B cell (primary cell): ENCODE data around the gene PLA2G2D. TPM values are rescaled to one million over a fixed set of nuclear protein-coding genes. Genes with fewer than 3 reads are reported as not detected.

Source experiments
- ATAC-seq: fragments of 200-7000 bp; cut with Tn5 transposase; one replicate; pipeline ENCODE4 v1.10.0; 2021; ENCODE audit warnings: low read depth, mild to moderate bottlenecking, moderate number of reproducible peaks, moderate library complexity
- CTCF ChIA-PET: fragments of 350-600 bp; sonication (Branson Sonifier 250); formaldehyde crosslinking; loops from one replicate; lab custom pipeline; 2021; ENCODE audit warnings: antibody characterized with exemption, inconsistent platforms; lab: Charles Lee
- POLR2A ChIA-PET: fragments of 350-600 bp; sonication (Branson Sonifier 250); formaldehyde crosslinking; loops from one replicate; lab custom pipeline; 2021; ENCODE audit warnings: antibody characterized with exemption; lab: Charles Lee
- DNase-seq: peaks from one replicate; pipeline ENCODE4 v3.0.0; 2013
- H2AFZ ChIP-seq: 2 replicates; pipeline ENCODE4 v1.6.1; 2012; ENCODE audit warnings: mild to moderate bottlenecking, low read depth, low read length; ENCODE audit not compliant: insufficient read depth, poor library complexity, severe bottlenecking
- H3K27ac ChIP-seq, 2 donors: 1 replicate in 1 of 2; 2 replicates in 1 of 2; pipeline ENCODE4 v1.5.1; 2012 to 2013; ENCODE audit warnings: low read length in 2 of 2, mild to moderate bottlenecking in 2 of 2, moderate library complexity in 1 of 2
- H3K27me3 ChIP-seq, 4 experiments: fragments of 200-600 bp in 1 of 4; sonication (generic) in 1 of 4; replicated peaks in 1 of 4; 1 replicate in 2 of 4; 2 replicates in 2 of 4; pipeline versions ENCODE4 v1.6.1 to v1.7.0; 2013 to 2016; ENCODE audit warnings: low read length in 3 of 4, mild to moderate bottlenecking in 2 of 4, mixed read lengths in 1 of 4, moderate library complexity in 1 of 4; ENCODE audit not compliant: insufficient read depth in 4 of 4, control insufficient read depth in 3 of 4; ENCODE audit errors: control extremely low read depth in 1 of 4
- H3K36me3 ChIP-seq, 2 experiments: replicated peaks in 1 of 2; 1 replicate in 1 of 2; 2 replicates in 1 of 2; pipeline versions ENCODE4 v1.6.1 to v1.7.1; 2013; ENCODE audit warnings: low read length in 1 of 2; ENCODE audit not compliant: insufficient read depth in 2 of 2, control insufficient read depth in 1 of 2; ENCODE audit errors: control extremely low read depth in 1 of 2, extremely low read depth in 1 of 2
- H3K4me1 ChIP-seq, 2 donors: fragments of 200-600 bp in 1 of 2; sonication (generic) in 1 of 2; 1 replicate in 1 of 2; 2 replicates in 1 of 2; pipeline versions ENCODE4 v1.5.1 to v1.6.1; 2013 to 2017; ENCODE audit warnings: low read length in 2 of 2; ENCODE audit not compliant: control insufficient read depth in 2 of 2, insufficient read depth in 2 of 2
- H3K4me2 ChIP-seq: replicated peaks from 2 replicates; pipeline ENCODE3; 2012; ENCODE audit warnings: mild to moderate bottlenecking, low read depth, low read length; ENCODE audit not compliant: poor library complexity, severe bottlenecking
- H3K4me3 ChIP-seq, 5 experiments: fragments of 200-600 bp in 1 of 5; sonication (generic) in 1 of 5; 1 replicate in 3 of 5; 2 replicates in 2 of 5; pipeline versions ENCODE4 v1.5.1 to v1.7.0; 2011 to 2016; ENCODE audit warnings: low read length in 4 of 5, mild to moderate bottlenecking in 4 of 5, low read depth in 2 of 5, control low read depth in 1 of 5, moderate library complexity in 1 of 5; ENCODE audit not compliant: insufficient read depth in 1 of 5; ENCODE audit errors: control extremely low read depth in 1 of 5, extremely low read depth in 1 of 5
- H3K79me2 ChIP-seq: fragments of 200-600 bp; sonication (generic); one replicate; pipeline ENCODE4 v1.6.0; 2016; ENCODE audit warnings: low read length; ENCODE audit not compliant: control insufficient read depth, insufficient read depth
- H3K9ac ChIP-seq: fragments of 200-600 bp; sonication (generic); 2 replicates; pipeline ENCODE4 v1.6.1; 2017; ENCODE audit warnings: mild to moderate bottlenecking, low read length, moderate library complexity
- H3K9me3 ChIP-seq, 3 donors: one replicate each; pipeline versions ENCODE4 v1.6.1 to v1.7.1; 2013; ENCODE audit warnings: low read length in 2 of 3; ENCODE audit not compliant: control insufficient read depth in 2 of 3, insufficient read depth in 1 of 3; ENCODE audit errors: control extremely low read depth in 1 of 3
- H4K20me1 ChIP-seq: 2 replicates; pipeline ENCODE4 v1.6.0; 2012; ENCODE audit warnings: mild to moderate bottlenecking, low read length; ENCODE audit not compliant: insufficient read depth, control insufficient read depth, poor library complexity, severe bottlenecking
- H3K27ac Mint-ChIP-seq: one replicate; pipeline ENCODE4 v1.8.0; 2021; ENCODE audit warnings: mixed read lengths
- H3K27me3 Mint-ChIP-seq: one replicate; pipeline ENCODE4 v1.8.0; 2021; ENCODE audit warnings: mixed read lengths
- H3K4me1 Mint-ChIP-seq: one replicate; pipeline ENCODE4 v1.8.0; 2021; ENCODE audit warnings: mixed read lengths
- H3K4me3 Mint-ChIP-seq: one replicate; pipeline ENCODE4 v1.8.0; 2021; ENCODE audit warnings: mixed read lengths
- H3K9me3 Mint-ChIP-seq: one replicate; pipeline ENCODE4 v1.8.0; 2022; ENCODE audit warnings: mixed read lengths; ENCODE audit not compliant: insufficient read depth
- EZH2 ChIP-seq: IDR thresholded peaks from 2 replicates; pipeline ENCODE4 v1.6.1; 2012; ENCODE audit warnings: borderline replicate concordance, low read depth, mild to moderate bottlenecking, moderate library complexity, low read length; ENCODE audit not compliant: insufficient read depth, poor library complexity, severe bottlenecking
- WGBS: methylation state at CpG from one replicate; pipeline ENCODE4 v1.1.5; 2013; ENCODE audit warnings: missing lambda C conversion rate; ENCODE audit not compliant: insufficient coverage; 5-methylcytosine and 5-hydroxymethylcytosine counted together
- intact Hi-C: fragments of 100-400 bp; cut with micrococcal nuclease; formaldehyde crosslinking; loops from one replicate; pipeline ENCODE4 v1.10.0; 2022
- polyA plus RNA-seq: library from polyadenylated mRNA; depleted of rRNA; stranded (reverse); fragments of >200 nt; gene quantifications from 2 replicates; pipeline ENCODE4 v1.2.3, GENCODE V29; 2012
- total RNA-seq, 2 donors: library from RNA; stranded (reverse); fragments of 120-200 nt in 1 of 2; gene quantifications; 1 replicate in 1 of 2; 2 replicates in 1 of 2; pipeline versions ENCODE4 v1.2.3 to v1.2.4, GENCODE V29; 2013 to 2022
- TF ChIP-seq, protein P1 (sequence below): fragments of 200-600 bp; IDR thresholded peaks from one replicate; pipeline ENCODE4 v1.8.0; 2022; ENCODE audit warnings: antibody characterized with exemption, mild to moderate bottlenecking

PLA2G2D gene
- total and polyA plus RNA-seq, 2 donors (not counting 1 experiment from before 2014, with no cell fraction given) = 2.3 to 2.8 TPM

DNA sequence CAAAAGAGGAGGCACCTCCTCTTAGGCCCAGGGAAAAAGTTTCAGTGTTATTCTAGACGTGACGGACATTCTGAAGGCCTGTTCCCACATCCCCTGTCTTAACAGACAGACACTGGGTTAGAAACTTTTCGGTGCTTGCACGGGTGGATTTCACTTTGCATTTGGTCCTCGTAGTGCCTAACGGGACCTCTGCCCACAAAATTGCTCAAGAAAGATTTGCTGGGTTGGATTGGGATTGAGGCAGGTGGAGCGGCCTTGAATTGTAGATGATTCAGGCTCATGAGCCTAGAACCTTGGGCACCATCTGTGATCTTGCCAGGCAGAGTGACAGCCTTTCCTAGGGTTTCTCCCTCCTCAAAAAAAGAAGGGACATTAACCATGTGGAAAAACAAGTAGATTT is 46.6 kb downstream of the PLA2G2D start:
- Mint-ChIP-seq H3K27ac (peak overlapping the region; percentile 65), H3K9me3 (no peaks in the 10 kb centered on the region), H3K27me3 (no peaks in the 10 kb centered on the region), H3K4me1 (peaks cover 58% of the 10 kb centered on the region), H3K4me3 (no peak overlapping the region)
- Histone ChIP-seq H3K27me3 (no peaks in the 10 kb centered on the region), H3K4me3 (no peak overlapping the region), H3K9ac (no peak overlapping the region), H2AFZ (no peak overlapping the region), H3K27ac (peak overlapping the region; percentile 9 to 27), H3K9me3 (peaks cover 0 to 4% (median 0%) of the 10 kb centered on the region in 3 donors), H3K4me1 (peaks cover 52 to 57% of the 10 kb centered on the region in 2 donors), H3K36me3 (no peaks in the 10 kb centered on the region), H3K79me2 (no peaks in the 10 kb centered on the region), H4K20me1 (no peaks in the 10 kb centered on the region), H3K4me2 (peak overlapping the region; percentile 42)
- WGBS = 85% methylated on average over 4 of the region's 7 CpGs
- TF ChIP-seq, protein P1, sequence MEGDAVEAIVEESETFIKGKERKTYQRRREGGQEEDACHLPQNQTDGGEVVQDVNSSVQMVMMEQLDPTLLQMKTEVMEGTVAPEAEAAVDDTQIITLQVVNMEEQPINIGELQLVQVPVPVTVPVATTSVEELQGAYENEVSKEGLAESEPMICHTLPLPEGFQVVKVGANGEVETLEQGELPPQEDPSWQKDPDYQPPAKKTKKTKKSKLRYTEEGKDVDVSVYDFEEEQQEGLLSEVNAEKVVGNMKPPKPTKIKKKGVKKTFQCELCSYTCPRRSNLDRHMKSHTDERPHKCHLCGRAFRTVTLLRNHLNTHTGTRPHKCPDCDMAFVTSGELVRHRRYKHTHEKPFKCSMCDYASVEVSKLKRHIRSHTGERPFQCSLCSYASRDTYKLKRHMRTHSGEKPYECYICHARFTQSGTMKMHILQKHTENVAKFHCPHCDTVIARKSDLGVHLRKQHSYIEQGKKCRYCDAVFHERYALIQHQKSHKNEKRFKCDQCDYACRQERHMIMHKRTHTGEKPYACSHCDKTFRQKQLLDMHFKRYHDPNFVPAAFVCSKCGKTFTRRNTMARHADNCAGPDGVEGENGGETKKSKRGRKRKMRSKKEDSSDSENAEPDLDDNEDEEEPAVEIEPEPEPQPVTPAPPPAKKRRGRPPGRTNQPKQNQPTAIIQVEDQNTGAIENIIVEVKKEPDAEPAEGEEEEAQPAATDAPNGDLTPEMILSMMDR = no peak
- TF ChIP-seq EZH2 = no peak
- no peak for DNase-seq
- CTCF ChIA-PET = interaction anchor here (1.4 kb wide), 1 partner anchor 29 kb away, joined by 3 read pairs; no protein-coding TSS in a partner anchor
- POLR2A ChIA-PET = no interaction called here
- ATAC-seq = no peak
- intact Hi-C loops = no loop called here

DNA sequence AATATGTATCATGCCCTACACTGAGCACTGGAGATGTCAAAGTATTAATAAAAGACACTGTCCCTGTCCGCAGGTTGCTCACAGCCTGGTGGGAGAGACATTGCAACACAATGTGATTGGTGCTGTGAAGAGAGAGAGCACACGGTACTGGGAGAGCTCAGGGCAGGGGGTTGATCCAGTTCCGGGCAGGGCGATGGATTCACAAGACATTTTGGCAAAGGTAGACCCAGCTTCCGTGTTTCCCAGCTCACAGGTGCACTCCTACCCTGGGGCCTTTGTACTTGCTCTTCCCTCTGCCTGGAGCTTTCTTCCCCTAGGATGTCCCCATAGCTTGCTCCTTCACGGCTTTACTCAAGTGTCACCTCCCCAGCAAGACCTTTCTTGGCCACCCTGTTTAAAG is 47.9 kb downstream of the PLA2G2D start:
- Mint-ChIP-seq H3K9me3 (no peaks in the 10 kb centered on the region), H3K27ac (no peak overlapping the region), H3K4me1 (peaks cover 44% of the 10 kb centered on the region), H3K4me3 (no peak overlapping the region), H3K27me3 (no peaks in the 10 kb centered on the region)
- Histone ChIP-seq H3K4me1 (peaks cover 38 to 43% of the 10 kb centered on the region in 2 donors), H3K4me2 (no peak overlapping the region), H3K9me3 (no peaks in the 10 kb centered on the region), H3K27me3 (no peaks in the 10 kb centered on the region), H3K27ac (no peak overlapping the region), H3K79me2 (no peaks in the 10 kb centered on the region), H3K9ac (no peak overlapping the region), H3K36me3 (no peaks in the 10 kb centered on the region), H2AFZ (no peak overlapping the region), H4K20me1 (no peaks in the 10 kb centered on the region), H3K4me3 (no peak overlapping the region)
- ATAC-seq (no peak), DNase-seq (no peak)
- 94% methylated on average over 6 of the region's 6 CpGs for WGBS
- POLR2A ChIA-PET = interaction anchor here (0.6 kb wide), 1 partner anchor 12 kb away, joined by 5 read pairs; no protein-coding TSS in a partner anchor
- CTCF ChIA-PET = interaction anchor here (1.2 to 1.7 kb wide), 2 partner anchors 10 to 123 kb away, joined by 3 to 4 read pairs; no protein-coding TSS in a partner anchor
- intact Hi-C loops = no loop called here
- TF ChIP-seq, protein P1 = no peak
- TF ChIP-seq EZH2 = no peak
